ENCODE measurements around the gene CAPN10.

CAPN10 gene

GRCh38 chr2:240622531-240623235 is 36.1 kb downstream of the CAPN10 start:
- TF ChIP-seq, protein P1, sequence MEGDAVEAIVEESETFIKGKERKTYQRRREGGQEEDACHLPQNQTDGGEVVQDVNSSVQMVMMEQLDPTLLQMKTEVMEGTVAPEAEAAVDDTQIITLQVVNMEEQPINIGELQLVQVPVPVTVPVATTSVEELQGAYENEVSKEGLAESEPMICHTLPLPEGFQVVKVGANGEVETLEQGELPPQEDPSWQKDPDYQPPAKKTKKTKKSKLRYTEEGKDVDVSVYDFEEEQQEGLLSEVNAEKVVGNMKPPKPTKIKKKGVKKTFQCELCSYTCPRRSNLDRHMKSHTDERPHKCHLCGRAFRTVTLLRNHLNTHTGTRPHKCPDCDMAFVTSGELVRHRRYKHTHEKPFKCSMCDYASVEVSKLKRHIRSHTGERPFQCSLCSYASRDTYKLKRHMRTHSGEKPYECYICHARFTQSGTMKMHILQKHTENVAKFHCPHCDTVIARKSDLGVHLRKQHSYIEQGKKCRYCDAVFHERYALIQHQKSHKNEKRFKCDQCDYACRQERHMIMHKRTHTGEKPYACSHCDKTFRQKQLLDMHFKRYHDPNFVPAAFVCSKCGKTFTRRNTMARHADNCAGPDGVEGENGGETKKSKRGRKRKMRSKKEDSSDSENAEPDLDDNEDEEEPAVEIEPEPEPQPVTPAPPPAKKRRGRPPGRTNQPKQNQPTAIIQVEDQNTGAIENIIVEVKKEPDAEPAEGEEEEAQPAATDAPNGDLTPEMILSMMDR (conservative IDR thresholded peaks at IDR 0.05): no peak
- no peak overlapping the region for H3K27ac ChIP-seq

- H3K27ac ChIP-seq: no peak overlapping the region
- TF ChIP-seq, protein P1 (conservative IDR thresholded peaks at IDR 0.05): no peak
Measured at GRCh38 chr2:240623531-240624010, 37.0 kb downstream of the CAPN10 start.

DNA sequence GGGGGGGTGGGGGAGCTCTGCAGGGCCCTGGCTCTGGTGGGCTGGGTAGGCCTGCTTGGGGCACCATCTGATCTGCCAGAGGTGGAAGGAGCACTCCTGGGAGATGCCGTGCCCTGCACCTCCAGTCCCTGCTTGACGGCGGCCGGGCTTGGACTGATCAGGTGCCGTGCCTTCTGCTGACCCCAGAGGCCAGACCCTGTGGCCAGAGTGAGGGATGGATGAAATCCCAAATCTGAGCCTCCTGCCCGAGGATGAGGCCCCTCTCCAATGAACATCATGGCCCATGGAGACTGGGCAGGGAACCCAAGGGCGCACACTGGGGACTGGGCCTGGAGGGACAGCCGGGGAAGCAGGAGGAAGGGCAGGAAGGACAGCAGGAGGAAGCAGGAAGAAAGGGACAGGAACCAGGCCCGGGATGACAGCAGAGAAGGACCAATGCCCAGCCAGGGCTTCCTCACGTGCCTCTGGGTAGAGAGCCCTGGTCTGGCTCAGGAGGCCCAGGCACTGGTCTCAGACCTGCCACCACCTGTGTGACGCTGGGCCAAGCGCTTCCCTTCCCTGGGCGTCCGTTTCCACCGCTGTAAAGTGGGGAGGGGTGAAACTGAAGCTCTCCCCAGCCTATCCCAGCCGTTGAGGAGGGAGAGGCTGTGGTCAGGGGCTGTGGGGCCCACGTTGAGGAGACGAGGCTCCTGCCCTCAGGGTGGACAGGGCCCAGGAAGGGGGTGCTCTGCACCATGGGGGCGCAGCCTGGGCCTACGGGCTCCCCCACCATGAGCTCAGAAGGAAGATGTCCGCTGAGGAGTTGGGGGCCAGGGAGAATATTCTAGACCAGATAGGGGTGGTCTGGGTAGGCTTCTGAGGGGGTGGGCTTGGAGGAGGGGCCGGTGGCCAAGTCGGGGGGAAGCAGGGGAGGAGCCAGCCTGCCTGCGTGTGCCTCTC is 37.7 kb downstream of the CAPN10 start:
- no peak overlapping the region for H3K27ac ChIP-seq
- TF ChIP-seq, protein P1 (conservative IDR thresholded peaks at IDR 0.05): no peak

DNA sequence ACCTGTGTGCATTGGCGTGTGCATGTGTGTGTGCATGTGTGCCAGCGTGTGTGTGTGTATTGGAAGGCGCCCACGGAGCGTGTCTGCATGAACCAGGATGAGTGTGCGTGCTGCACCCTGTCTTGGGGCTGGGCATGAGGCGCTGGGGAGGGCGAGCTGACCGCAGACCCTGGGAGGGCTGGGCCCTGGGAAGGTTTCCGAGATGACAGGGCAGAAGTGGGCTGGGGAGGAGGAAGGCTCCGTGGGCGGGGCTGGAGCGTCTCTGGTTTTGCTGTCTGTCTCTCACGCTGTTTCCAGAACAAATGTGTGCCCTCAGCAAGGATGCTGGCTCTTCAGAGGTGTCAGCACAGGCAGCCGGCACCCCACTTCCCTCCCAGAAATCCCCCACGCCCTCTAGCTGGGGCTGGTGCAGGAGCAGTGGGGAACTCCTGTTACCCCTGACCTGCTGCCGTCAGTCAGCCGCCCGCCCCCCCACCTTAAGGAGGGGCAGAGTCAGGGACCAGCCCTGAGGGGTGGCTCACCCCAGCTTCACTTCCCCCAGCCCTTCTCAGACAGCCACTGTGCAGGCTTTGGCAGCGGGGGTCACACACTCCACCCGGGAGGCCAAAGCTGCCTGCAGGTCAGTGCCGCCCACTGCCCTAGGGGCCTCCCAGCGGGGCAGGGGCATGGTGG is 38.6 kb downstream of the CAPN10 start, which contains the start of gene GPR35:
Gene GPR35 (plus strand): TSS at position 531 of the 672 bp plus-strand sequence. CDS start 4,473 bp downstream, outside the sequence.
- no peak within 1 kb of the TSS for H3K27ac ChIP-seq
- TF ChIP-seq, protein P1 (conservative IDR thresholded peaks at IDR 0.05): no peak

DNA sequence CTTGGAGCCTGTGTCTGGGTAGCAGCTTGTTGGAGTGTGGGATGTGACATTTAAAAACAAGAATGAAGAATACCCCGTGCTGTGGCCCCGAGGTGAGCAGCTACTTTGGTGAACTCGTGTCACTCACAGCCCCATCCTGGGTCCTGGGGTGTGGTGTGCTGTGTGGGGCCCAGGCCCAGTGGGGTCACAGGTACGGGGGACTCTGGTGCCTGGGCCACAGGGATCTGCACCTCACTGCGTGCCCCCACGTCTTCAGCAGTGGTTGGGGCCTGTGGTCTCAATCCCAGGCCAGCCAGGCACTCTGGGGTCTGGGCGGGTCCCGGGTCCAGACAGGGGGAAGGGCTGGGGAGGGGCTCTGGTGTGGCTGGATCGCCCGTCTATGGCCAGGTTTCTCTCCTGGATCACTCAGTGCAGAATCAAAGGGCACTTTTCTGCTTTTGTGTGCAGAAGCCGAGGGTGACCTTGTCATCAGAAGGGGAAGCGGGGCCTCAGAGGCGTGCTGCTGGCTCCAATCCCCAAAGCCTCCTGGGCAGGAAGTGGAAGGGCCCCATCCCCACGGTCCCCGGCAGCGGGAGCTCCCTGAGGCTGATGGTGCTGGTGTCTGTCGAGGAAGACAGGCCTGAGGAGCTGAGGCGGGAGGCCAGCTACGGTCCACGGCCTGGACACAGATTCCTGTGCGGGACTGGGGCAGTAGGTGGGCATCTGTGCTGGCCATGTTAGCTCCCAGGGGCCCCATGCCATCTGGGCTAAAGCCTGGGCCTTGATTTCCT is 40.2 kb downstream of the CAPN10 start:
- no peak overlapping the region for H3K27ac ChIP-seq
- TF ChIP-seq, protein P1 (conservative IDR thresholded peaks at IDR 0.05): no peak

GRCh38 chr2:240627736-240628506 is 41.4 kb downstream of the CAPN10 start:
- no peak overlapping the region for H3K27ac ChIP-seq
- TF ChIP-seq, protein P1 (conservative IDR thresholded peaks at IDR 0.05): no peak
